Measurements from ENCODE around the gene IDUA.

The IDUA gene

DNA sequence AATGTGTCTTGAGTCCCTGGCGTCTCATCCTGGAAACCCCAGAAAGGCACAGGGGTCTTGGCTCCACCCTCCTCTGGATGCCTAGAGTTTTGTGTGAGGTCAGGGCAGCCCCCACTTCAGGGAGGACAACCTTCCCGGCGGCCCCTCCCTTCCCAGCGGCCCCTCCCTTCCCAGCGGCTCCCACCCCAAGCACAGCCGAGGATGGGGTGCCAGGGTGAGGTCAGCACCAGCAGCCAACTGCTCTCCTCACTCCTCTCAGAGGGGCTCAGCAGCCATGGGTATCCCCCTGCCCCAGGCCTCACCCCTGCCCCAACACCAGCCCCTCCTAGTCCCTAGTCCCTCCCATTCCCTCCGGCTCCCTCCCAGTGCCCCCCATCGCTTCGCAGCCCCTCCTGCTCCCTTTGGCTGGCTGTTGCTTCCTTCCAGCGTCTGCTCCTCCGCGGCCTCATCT lies 30.9 kb upstream of the IDUA start:
- DNase-seq (ENCODE audit: low read depth in 1 of 2, low spot score in 1 of 2), result no peak

GRCh38 chr4:956531-957230 lies 30.2 kb upstream of the IDUA start:
- DNase-seq (ENCODE audit: low read depth in 1 of 2, low spot score in 1 of 2), result no peak

GRCh38 chr4:957231-957580 lies 29.6 kb upstream of the IDUA start:
- DNase-seq (ENCODE audit: low read depth in 1 of 2, low spot score in 1 of 2), result no peak

GRCh38 chr4:957581-958313 lies 29.1 kb upstream of the IDUA start:
- DNase-seq (ENCODE audit: low read depth in 1 of 2, low spot score in 1 of 2), result no peak

DNA sequence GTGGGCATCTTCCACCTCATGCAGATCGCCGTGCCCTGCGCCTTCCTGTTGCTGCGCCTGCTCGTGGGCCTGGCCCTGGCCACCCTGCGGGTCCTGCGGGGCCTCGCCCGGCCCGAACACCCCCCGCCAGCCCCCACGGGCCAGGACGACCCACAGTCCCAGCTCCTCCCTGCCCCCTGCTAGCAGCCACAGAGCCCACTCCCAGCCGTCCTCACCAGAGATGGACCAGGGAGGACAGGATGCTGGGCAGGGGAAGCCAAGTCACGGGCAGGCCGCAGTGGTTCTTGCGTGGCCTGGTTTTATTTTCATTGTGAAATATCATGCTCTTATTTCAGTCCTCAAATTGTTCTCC lies 28.6 kb upstream of the IDUA start:
- DNase-seq (ENCODE audit: low read depth in 1 of 2, low spot score in 1 of 2), result no peak

- DNase-seq (ENCODE audit: low read depth in 1 of 2, low spot score in 1 of 2), result no peak
Observed at GRCh38 chr4:958696-959337, 28.0 kb upstream of the IDUA start.

DNA sequence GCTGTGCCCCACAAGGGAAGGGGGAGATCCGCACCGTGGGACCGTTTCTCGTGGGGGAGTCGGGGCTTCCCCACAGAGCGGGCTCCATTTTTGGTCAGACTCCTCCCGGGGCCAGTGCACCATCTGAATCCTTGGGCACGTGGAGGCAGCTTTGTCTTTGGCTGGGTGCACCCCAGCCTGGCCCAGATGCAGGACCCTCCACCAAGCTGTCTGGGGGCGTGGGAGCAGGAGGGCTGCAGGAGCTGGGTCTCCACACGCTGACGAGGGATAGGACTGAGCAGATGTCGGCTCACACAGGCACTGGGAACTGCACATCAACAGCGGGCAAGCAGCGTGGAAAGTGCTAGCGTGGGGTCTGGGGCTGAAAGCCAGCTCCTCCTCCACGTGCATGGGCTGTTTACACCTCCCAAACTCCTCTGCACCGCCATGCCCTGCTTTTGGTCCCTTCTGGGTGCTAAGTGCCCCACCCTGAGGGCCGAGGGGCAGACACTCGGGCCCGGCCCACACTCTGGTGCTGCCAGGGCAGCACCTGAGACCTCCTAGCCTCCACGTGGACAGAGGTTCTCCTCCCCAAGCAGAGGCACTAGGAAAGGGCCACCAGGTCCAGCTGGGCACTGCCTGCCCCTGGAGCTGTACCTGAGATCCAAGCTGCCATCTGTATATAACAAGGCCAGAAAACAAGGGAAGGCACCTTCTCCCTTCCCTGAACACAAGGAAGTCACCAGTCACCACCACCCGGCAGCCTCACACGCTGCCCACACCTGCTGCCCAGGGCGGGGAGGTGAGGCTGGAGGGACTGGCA lies 27.3 kb upstream of the IDUA start:
- DNase-seq (ENCODE audit: low read depth in 1 of 2, low spot score in 1 of 2), result no peak

GRCh38 chr4:960140-960635 lies 26.7 kb upstream of the IDUA start:
- DNase-seq (ENCODE audit: low read depth in 1 of 2, low spot score in 1 of 2), result no peak

GRCh38 chr4:960636-961350 lies 26.1 kb upstream of the IDUA start:
- no peak for DNase-seq (ENCODE audit: low read depth in 1 of 2, low spot score in 1 of 2)

- no peak for DNase-seq (ENCODE audit: low read depth in 1 of 2, low spot score in 1 of 2)
Observed at GRCh38 chr4:961351-962230, 25.3 kb upstream of the IDUA start.

DNA sequence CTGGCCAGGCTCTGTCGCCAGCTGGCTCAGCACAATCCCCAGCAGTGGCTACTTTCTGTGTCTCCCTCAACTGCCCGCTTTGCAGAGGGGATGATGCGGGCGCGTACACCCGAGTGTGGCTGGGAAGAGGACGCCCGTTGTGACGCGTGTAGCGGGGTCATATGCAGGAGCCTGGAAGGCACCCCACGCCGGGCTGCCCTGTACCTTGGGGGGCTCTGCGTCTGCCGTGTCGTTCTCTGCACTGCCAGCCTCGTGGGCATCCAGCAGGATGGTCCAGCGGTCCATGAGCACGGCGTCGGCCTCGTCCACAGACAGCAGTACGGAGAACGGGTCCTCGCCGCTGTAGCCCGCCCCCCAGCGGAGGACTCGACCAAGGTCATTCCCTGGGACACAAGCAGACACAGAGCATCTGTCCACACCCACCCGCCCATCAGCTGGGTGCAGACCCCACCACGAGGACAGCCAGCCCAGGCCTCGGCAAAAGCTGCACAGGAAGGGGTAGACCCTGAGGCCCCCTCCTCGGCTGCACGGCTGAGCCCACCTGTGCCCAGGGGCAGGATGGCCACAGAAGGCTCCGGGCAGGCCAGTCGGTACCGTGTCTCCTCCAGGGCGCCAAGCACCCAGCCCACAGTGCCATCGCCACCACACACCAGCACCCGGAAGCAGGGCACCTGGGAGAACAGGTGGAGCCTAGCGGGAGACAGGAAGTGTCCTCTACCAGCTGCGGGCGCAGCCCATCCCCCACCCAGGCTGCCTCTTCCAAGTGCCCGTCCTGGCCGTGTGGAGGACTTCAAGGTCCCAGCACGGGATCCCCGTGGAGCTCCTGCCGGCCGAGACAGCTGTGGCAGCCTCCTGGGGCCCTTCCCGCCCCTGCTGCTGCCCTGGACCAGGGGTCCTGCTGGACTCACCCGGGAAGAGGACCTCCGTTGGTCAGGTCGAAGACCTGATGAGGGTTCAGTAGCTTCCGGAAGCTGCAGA lies 24.3 kb upstream of the IDUA start:
- no peak for DNase-seq (ENCODE audit: low read depth in 1 of 2, low spot score in 1 of 2)

- DNase-seq (ENCODE audit: low read depth in 1 of 2, low spot score in 1 of 2), result no peak
Observed at GRCh38 chr4:963276-964225, 23.3 kb upstream of the IDUA start.

DNA sequence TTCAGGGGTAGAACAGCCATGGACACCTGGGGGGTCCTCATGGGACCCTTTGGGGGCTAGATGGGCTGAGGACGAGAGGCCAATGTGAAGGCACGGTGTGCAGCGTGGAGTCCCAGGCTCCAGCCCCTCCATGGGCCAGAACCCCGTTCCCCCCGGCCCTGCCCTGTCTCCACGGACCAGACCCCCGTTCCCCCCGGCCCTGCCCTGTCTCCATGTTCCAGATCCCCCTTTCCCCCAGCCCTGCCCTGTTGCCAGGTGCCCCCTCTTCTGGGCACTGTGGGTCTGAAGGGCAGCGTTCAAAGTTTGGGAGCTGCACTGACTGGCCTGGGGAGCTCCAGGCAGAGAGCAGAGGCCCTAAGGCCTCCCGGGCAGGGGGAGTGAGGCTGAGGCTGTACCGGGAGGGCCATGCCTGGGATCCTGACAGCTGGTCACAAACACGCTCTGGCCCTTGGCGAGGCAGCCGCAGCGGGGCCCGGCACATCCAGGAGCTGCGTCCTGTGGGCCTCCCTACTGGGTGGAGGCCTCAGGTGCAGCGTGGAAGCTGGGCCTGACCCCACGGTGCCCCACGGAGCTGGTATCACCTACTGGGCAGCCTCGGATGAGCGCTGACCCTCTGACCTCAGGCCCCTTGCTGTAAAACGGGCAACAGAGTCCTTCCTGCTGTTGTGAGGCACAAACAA lies 22.4 kb upstream of the IDUA start:
- DNase-seq (ENCODE audit: low read depth in 1 of 2, low spot score in 1 of 2), result no peak

GRCh38 chr4:965048-965765 lies 21.6 kb upstream of the IDUA start:
- DNase-seq (ENCODE audit: low read depth in 1 of 2, low spot score in 1 of 2), result no peak

DNA sequence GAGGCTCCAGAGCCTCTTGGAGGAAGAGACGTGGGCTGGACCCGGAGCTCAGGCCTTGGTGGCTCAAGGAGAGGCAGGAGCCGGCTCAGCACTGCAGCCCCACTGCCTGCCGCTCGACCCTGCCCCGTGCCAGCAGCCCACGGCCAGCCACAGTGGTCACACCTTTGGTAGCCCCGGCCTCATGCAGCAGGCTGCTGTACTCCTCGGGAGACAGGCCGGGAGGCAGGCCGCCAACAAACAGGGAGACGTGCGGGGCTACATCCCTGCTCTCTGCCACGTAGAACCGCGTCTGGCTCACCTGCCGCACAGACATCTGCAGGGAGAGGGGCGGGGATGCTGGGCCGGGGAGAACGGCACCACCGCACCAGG lies 21.1 kb upstream of the IDUA start:
- no peak for DNase-seq (ENCODE audit: low read depth in 1 of 2, low spot score in 1 of 2)

Measured in activated CD4-positive, alpha-beta T cell treated with anti-CD3 and anti-CD28 coated beads, Interleukin-2, amount 50 U/mL, for 24 hours (primary cell).